Body of pancreas (tissue), 4 donors: ENCODE results near the gene OR52I2.
A peak's percentile ranks its signal among the peaks of the same experiment; 100 is the strongest.

Experiments used
- CTCF ChIP-seq, 7 experiments: fragments of 450-650 bp in 4 of 7; fragments of 200-600 bp in 3 of 7; sonication (generic) in 3 of 7; IDR thresholded peaks; one replicate each; pipeline ENCODE4 v1.5.1; 2016 to 2019; ENCODE audit warnings: antibody characterized with exemption in 7 of 7
- POLR2A ChIP-seq, 3 donors: fragments of 450-650 bp; IDR thresholded peaks; one replicate each; pipeline ENCODE4 v1.6.1; 2016; ENCODE audit warnings: antibody characterized with exemption in 3 of 3, mild to moderate bottlenecking in 2 of 3

- peak in 6 of 7 experiments; percentile 19 to 38 (median 24) for TF ChIP-seq CTCF (IDR thresholded peaks at IDR 0.05)
- no peak for TF ChIP-seq POLR2A (IDR thresholded peaks at IDR 0.05)
Observed at GRCh38 chr11:4626207-4627099, 44.9 kb downstream of the OR52I2 start.
